ENCODE results near the gene TLR10. TPM values are rescaled to one million over a fixed set of nuclear protein-coding genes. Genes with fewer than 3 reads are reported as not detected.

TLR10 gene
- total and polyA plus RNA-seq, 2 of the 13 experiments (the other 11 are each of a cell fraction or from before 2014, with no cell fraction given): not detected

- TF ChIP-seq ZNF317 (CRISPR knock-in tag; IDR thresholded peaks at IDR 0.05) (no peak), ZSCAN31 (CRISPR knock-in tag; IDR thresholded peaks at IDR 0.05; ENCODE audit: low read depth) (no peak)
These were observed 33.5 kb downstream of the TLR10 start (continued) for GRCh38 chr4:38749336-38749735.

- FAIRE-seq (no peak), DNase-seq (ENCODE audit: low spot score) (no peak), ATAC-seq (no peak)
- Histone ChIP-seq H2AFZ (ENCODE audit: low read length) (no peak overlapping the region), H3K9ac (ENCODE audit: insufficient read depth, low read depth, low read length) (no peak overlapping the region), H4K20me1 (ENCODE audit: insufficient read depth, low read length) (no peaks in the 10 kb centered on the region), H3K36me3 (replicated peaks in 1 of 2; ENCODE audit: control insufficient read depth in 1 of 2, insufficient read depth in 2 of 2, low read length in 2 of 2) (no peaks in the 10 kb centered on the region), H3K4me2 (ENCODE audit: low read depth, low read length) (no peak overlapping the region), H3K4me1 (ENCODE audit: insufficient read depth, low read length) (peaks cover 12% of the 10 kb centered on the region), H3K27ac (ENCODE audit: extremely low read length, insufficient read depth, low read length) (no peak overlapping the region), H3K4me3 (replicated peaks in 1 of 3; ENCODE audit: insufficient read depth in 1 of 3, low read depth in 2 of 3, low read length in 3 of 3) (no peak overlapping the region), H3K9me3 (ENCODE audit: low read length) (peaks cover 16% of the 10 kb centered on the region), H3K27me3 (ENCODE audit: control insufficient read depth in 1 of 2, insufficient read depth in 2 of 2, low read length in 2 of 2) (no peaks in the 10 kb centered on the region), H3K79me2 (ENCODE audit: insufficient read depth, low read length) (no peaks in the 10 kb centered on the region)
- POLR2A ChIA-PET: no interaction called here
- BruUV-seq (replicated peaks): no TSS peak
- in situ Hi-C loops (cut with HindIII; ENCODE audit: extremely low pct_ligation_motif_present, low pct_unique_long_range_greater_than_20kb): no loop called here
- intact Hi-C loops (cut with micrococcal nuclease; ENCODE audit: unreplicated experiment): no loop called here
- CTCF ChIA-PET (ENCODE audit: low intra/inter-chr PET ratio, low total read pairs): no interaction called here
- no peak for TF ChIP-seq NR2F1 (CRISPR knock-in tag; IDR thresholded peaks at IDR 0.05)
- TF ChIP-seq TFDP2 (CRISPR knock-in tag; IDR thresholded peaks at IDR 0.05): no peak
- no peak for TF ChIP-seq PREB (CRISPR knock-in tag; IDR thresholded peaks at IDR 0.05)
- no peak for TF ChIP-seq KMT2B (CRISPR knock-in tag; IDR thresholded peaks at IDR 0.05)
- TF ChIP-seq MAF1 (CRISPR knock-in tag; IDR thresholded peaks at IDR 0.05; ENCODE audit: borderline replicate concordance): no peak
- TF ChIP-seq PRDM10 (CRISPR knock-in tag; IDR thresholded peaks at IDR 0.05; ENCODE audit: low read depth): no peak
- no peak for TF ChIP-seq ELF4 (CRISPR knock-in tag; IDR thresholded peaks at IDR 0.05; ENCODE audit: borderline replicate concordance)
- TF ChIP-seq UBTF (CRISPR knock-in tag; IDR thresholded peaks at IDR 0.05): no peak
- no peak for TF ChIP-seq ZNF180 (CRISPR knock-in tag; IDR thresholded peaks at IDR 0.05; ENCODE audit: borderline replicate concordance, low read depth)
- TF ChIP-seq ZNF569 (CRISPR knock-in tag; IDR thresholded peaks at IDR 0.05; ENCODE audit: borderline replicate concordance): no peak
- TF ChIP-seq GLMP (CRISPR knock-in tag; IDR thresholded peaks at IDR 0.05; ENCODE audit: borderline replicate concordance): no peak
These were observed 35.2 kb downstream of the TLR10 start for GRCh38 chr4:38747629-38748028.
